Duodenal mucosa (tissue), 2 donors: ENCODE data around the gene PXYLP1.
"Not testable (repeated sequence)": the region's sequence is repeated elsewhere in the genome, so short reads cannot be mapped to it uniquely, and the experiment has no call there.

ENCODE experiments used
- H3K27ac ChIP-seq: one replicate; pipeline ENCODE4 v1.7.0; 2013; ENCODE audit warnings: low read depth, low read length
- H3K27me3 ChIP-seq, 2 donors: one replicate each; pipeline ENCODE4 v1.7.0; 2013; ENCODE audit warnings: low read length in 2 of 2, control low read depth in 1 of 2; ENCODE audit not compliant: insufficient read depth in 2 of 2, control insufficient read depth in 1 of 2
- H3K36me3 ChIP-seq, 2 donors: one replicate each; pipeline ENCODE4 v1.7.0; 2013; ENCODE audit warnings: low read length in 2 of 2, control low read depth in 1 of 2; ENCODE audit not compliant: insufficient read depth in 2 of 2, control insufficient read depth in 1 of 2
- H3K4me1 ChIP-seq, 2 donors: one replicate each; pipeline ENCODE4 v1.7.0; 2013; ENCODE audit warnings: low read length in 2 of 2, control low read depth in 1 of 2; ENCODE audit not compliant: insufficient read depth in 2 of 2, control insufficient read depth in 1 of 2
- H3K4me3 ChIP-seq, 2 donors: one replicate each; pipeline ENCODE4 v1.7.0; 2013; ENCODE audit warnings: low read length in 2 of 2, low read depth in 1 of 2
- H3K9ac ChIP-seq, 2 donors: one replicate each; pipeline ENCODE4 v1.7.0; 2013; ENCODE audit warnings: low read length in 2 of 2, low read depth in 1 of 2
- H3K9me3 ChIP-seq, 2 donors: one replicate each; pipeline ENCODE4 v1.7.0; 2013; ENCODE audit warnings: low read length in 2 of 2, control low read depth in 1 of 2; ENCODE audit not compliant: control insufficient read depth in 1 of 2

PXYLP1 gene

DNA sequence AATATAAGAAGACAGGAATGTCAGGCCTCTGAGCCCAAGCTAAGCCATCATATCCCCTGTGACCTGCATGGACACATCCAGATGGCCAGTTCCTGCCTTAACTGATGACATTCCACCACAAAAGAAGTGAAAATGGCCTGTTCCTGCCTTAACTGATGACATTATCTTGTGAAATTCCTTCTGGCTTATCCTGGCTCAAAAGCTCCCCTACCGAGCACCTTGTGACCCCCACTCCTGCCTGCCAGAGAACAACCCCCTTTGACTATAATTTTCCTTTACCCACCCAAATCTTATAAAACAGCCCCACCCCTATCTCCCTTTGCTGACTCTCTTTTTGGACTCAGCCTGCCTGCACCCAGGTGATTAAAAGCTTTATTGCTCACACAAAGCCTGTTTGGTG, 20.3 kb upstream of the PXYLP1 start:
- not testable (repeated sequence) for H3K27ac ChIP-seq, H3K9ac ChIP-seq, H3K27me3 ChIP-seq, H3K9me3 ChIP-seq, H3K4me3 ChIP-seq, H3K4me1 ChIP-seq, H3K36me3 ChIP-seq

DNA sequence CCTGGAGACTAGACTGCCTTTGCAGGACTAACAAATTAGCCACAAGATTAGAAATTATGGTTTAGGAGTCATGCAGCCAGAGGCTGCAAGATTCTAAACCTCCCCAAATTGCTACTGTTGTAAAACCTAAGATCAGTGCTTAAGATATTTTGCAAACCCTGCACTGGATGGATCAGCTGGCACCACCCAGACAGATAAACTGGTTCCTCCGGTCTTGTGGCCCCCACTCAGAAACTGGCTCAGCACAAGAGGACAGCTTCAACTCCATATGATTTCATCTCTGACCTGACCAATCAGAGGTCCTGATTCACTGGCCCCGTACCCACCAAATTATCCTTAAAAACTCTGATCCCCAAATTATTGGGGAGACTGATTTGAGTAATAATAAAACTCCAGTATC, 19.5 kb upstream of the PXYLP1 start:
- peaks cover 3 to 6% of the 10 kb centered on the region in 2 donors for H3K9me3 ChIP-seq
- H3K27ac ChIP-seq: no peak overlapping the region
- H3K27me3 ChIP-seq: no peaks in the 10 kb centered on the region
- H3K36me3 ChIP-seq: no peaks in the 10 kb centered on the region
- H3K4me3 ChIP-seq: no peak overlapping the region
- H3K4me1 ChIP-seq: peaks cover 0 to 2% of the 10 kb centered on the region in 2 donors
- H3K9ac ChIP-seq: no peak overlapping the region

DNA sequence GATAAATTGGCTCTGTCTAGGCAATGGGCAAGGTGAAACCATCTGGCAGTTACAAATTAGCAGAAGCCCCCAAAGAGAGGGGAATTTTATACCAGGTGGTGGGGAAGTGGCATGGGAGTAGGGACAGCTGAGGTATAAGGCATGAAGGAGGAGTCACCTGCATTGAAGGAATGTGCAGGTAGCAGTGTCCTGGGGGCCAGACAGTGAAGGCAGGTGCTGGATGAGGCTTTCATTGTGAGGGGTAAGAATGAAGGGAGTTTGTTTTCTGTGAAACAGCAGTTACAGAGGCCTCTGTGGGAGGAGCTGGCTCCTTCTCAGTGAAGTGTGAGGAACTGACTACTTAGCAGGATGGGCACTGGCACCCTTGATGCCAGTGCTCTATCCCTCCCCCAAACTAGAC, 19.1 kb upstream of the PXYLP1 start:
- no peaks in the 10 kb centered on the region for H3K36me3 ChIP-seq
- no peak overlapping the region for H3K27ac ChIP-seq
- H3K27me3 ChIP-seq: no peaks in the 10 kb centered on the region
- H3K9ac ChIP-seq: no peak overlapping the region
- H3K4me1 ChIP-seq: peaks cover 3 to 6% of the 10 kb centered on the region in 2 donors
- no peak overlapping the region for H3K4me3 ChIP-seq
- H3K9me3 ChIP-seq: peaks cover 3 to 6% of the 10 kb centered on the region in 2 donors

DNA sequence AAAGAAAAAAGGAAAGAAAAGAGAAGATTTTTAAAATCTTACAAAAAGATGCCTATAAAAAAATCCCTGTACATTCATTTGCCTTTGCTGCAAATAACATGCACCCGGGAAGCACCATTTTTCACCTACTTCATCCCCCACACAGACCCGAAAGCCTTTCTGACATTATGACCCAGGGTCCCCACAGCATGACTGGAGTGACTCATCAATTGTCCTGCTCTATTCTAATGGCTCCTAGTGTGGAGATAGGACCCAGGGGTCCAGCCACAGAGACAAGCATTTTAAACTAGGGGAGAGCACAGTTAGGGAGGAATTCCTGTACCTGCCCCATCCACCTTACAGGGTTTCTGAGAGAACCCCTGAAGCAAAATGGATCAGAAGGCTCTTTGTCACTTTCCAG, 14.7 kb upstream of the PXYLP1 start:
- H3K36me3 ChIP-seq: no peaks in the 10 kb centered on the region
- H3K4me3 ChIP-seq: no peak overlapping the region
- H3K9ac ChIP-seq: no peak overlapping the region
- H3K27ac ChIP-seq: no peak overlapping the region
- H3K9me3 ChIP-seq: peaks cover 3 to 6% of the 10 kb centered on the region in 2 donors
- H3K27me3 ChIP-seq: no peaks in the 10 kb centered on the region
- peaks cover 5 to 10% of the 10 kb centered on the region in 2 donors for H3K4me1 ChIP-seq

DNA sequence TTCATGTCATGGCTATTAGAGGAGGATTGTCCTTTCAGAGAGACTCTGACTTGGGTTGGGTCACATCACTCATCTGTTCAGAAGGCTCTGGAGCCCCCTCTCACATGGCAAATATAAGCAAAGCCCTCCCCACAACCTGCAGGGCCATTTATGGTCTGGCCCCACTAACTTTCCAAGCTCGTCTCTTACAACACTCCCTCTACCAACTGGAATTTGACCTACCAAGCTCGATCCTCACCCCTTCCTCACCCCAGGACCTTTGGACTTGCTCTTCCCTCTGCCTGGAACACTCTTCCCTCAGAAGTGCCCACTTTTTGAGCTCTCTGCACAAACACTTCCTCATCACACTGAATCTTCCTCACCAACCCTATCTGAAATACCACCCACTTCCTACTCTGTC, 14.2 kb upstream of the PXYLP1 start:
- no peak overlapping the region for H3K9ac ChIP-seq
- H3K27me3 ChIP-seq: no peaks in the 10 kb centered on the region
- H3K4me3 ChIP-seq: no peak overlapping the region
- no peak overlapping the region for H3K27ac ChIP-seq
- H3K4me1 ChIP-seq: peaks cover 5 to 10% of the 10 kb centered on the region in 2 donors
- no peaks in the 10 kb centered on the region for H3K36me3 ChIP-seq
- peaks cover under 1 to 3% of the 10 kb centered on the region in 2 donors for H3K9me3 ChIP-seq

DNA sequence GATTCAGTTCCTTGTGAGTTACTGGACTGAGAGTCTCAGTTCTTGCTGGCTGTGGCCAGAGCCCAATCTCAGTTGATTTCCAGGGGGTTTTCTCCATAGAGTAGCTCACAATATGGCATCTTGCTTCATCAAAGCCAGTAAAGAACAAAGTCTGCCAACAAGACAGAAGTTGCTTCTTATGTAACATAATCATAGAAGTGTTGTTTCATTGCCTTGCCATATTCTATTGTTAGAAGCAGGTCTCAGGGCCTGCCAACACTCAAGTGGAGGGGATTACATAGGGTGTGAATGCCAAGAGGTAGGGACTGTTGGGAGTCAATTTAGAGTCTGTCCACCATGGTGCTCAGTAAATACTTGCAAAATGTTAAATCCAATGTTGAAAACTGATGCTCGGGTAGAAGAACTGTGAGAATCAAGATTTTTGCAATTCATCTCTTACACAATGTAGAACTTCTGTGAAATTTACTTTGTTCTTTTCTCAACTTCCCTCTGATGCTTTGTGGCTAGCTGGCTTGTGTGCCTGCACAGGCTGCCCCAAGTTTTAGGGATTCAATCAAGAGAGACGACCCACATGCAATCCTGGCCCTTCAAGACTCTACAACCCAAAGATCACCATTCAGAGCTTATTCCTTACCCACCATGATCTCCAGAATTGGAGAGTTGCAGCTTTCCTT, 13.3 kb upstream of the PXYLP1 start:
- H3K27me3 ChIP-seq: no peaks in the 10 kb centered on the region
- H3K27ac ChIP-seq: no peak overlapping the region

DNA sequence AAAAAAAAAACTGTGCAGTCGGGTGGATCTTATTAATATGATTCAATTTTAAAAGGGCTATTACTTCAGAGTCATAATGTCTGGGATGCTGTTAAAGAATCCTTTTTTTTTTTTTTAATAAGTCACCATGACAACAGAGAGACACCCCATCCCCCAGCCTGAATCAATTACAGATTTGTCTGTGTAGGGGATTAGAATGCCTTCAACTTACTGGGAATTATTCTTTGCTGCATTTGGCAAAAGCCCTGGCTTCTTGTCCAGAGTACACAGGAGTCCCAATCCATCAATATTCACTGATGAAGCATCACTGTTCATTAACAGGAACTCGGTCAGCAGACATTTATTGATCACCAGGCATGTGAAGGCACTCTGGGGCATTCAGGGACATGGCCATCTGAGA, 12.7 kb upstream of the PXYLP1 start:
- Histone ChIP-seq H3K27me3 (no peaks in the 10 kb centered on the region), H3K9ac (no peak overlapping the region), H3K4me1 (peaks cover 5 to 10% of the 10 kb centered on the region in 2 donors), H3K36me3 (no peaks in the 10 kb centered on the region), H3K27ac (no peak overlapping the region), H3K4me3 (no peak overlapping the region), H3K9me3 (peaks cover 0 to 5% of the 10 kb centered on the region in 2 donors)

More for the DNA sequence above, 13.3 kb upstream of the PXYLP1 start:
- H3K9ac ChIP-seq: no peak overlapping the region
- no peak overlapping the region for H3K4me3 ChIP-seq
- peaks cover 5 to 10% of the 10 kb centered on the region in 2 donors for H3K4me1 ChIP-seq
- H3K36me3 ChIP-seq: no peaks in the 10 kb centered on the region
- H3K9me3 ChIP-seq: no peaks in the 10 kb centered on the region

DNA sequence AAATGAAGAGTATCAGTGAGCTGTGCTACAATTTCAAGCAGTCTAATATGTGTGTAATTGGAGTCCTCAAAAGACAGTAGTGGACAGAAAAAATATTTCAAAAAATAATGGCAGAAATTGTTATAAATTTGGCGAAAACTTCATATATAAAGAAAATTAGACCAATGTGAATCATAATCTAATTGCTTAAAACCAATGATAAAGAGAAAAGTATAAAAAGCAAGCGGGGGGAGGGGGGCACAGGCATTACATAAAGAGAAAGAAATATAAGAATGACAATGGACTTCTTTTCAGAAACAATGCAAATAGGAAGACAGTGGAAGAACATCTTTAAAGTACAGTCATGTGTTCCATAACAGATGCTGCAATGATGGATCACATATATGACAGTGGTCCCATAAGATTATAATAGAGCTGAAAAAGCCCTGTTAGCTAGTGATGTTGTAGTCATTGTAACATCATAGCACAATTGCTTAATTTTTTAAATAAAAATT, 7.9 kb upstream of the PXYLP1 start:
- Histone ChIP-seq H3K27me3 (no peaks in the 10 kb centered on the region), H3K4me1 (no peaks in the 10 kb centered on the region), H3K4me3 (no peak overlapping the region), H3K9me3 (peaks cover 0 to 5% of the 10 kb centered on the region in 2 donors), H3K9ac (no peak overlapping the region), H3K27ac (no peak overlapping the region), H3K36me3 (no peaks in the 10 kb centered on the region)

DNA sequence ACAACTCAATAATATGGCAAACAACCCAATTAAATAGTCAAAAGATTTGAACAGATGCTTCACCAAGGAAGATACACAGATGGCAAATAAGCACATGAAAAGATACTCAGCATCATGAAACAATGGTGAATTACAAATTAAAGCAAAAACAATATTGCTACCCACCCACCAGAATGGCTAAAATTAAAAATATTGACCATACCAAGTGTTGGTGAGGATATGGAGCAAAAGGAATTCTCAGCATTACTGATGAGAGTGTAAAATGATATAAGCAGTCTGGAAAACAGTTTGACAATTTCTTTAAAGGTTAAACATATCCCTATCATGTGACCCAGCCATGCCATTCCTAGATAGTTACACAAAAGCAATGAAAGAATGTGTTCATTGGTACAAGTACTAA, 5.7 kb upstream of the PXYLP1 start:
- no peak overlapping the region for H3K27ac ChIP-seq
- H3K4me3 ChIP-seq: no peak overlapping the region
- no peaks in the 10 kb centered on the region for H3K27me3 ChIP-seq
- H3K4me1 ChIP-seq: peaks cover 4 to 5% of the 10 kb centered on the region in 2 donors
- H3K36me3 ChIP-seq: no peaks in the 10 kb centered on the region
- peaks cover 0 to 5% of the 10 kb centered on the region in 2 donors for H3K9me3 ChIP-seq
- H3K9ac ChIP-seq: no peak overlapping the region

DNA sequence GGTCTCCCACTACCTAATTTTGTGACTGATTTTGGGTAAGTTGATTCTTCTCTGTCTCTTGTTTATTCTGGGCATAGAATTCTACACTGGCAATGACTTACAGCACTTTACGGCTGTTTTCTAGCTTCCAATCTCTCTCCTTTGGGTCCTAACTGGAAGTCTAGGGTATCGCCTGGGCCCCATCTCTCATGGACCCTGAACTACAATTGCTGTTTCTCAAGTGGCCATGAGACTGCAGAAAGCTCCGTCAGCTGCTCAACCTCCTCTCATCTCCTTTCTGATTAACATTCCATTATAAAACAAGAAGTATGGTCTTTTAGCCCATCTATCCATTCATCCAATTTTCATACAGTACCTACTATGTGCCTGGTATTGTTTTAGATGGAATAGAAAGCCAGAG, 4.4 kb upstream of the PXYLP1 start:
- Histone ChIP-seq H3K27me3 (no peaks in the 10 kb centered on the region), H3K4me3 (no peak overlapping the region), H3K4me1 (peaks cover 4 to 7% of the 10 kb centered on the region in 2 donors), H3K27ac (no peak overlapping the region), H3K36me3 (no peaks in the 10 kb centered on the region), H3K9me3 (peaks cover 0 to 5% of the 10 kb centered on the region in 2 donors), H3K9ac (no peak overlapping the region)
